ENCODE data around the gene BMPR1B. TPM values are rescaled to one million over a fixed set of nuclear protein-coding genes. Genes with fewer than 3 reads are reported as not detected.

Gene BMPR1B
- total RNA-seq (2022; extraction: Qiagen RNA extraction; ENCODE audit: low read depth) = 6.8 to 10.0 TPM (median 7.9 TPM) in 5 replicates

DNA sequence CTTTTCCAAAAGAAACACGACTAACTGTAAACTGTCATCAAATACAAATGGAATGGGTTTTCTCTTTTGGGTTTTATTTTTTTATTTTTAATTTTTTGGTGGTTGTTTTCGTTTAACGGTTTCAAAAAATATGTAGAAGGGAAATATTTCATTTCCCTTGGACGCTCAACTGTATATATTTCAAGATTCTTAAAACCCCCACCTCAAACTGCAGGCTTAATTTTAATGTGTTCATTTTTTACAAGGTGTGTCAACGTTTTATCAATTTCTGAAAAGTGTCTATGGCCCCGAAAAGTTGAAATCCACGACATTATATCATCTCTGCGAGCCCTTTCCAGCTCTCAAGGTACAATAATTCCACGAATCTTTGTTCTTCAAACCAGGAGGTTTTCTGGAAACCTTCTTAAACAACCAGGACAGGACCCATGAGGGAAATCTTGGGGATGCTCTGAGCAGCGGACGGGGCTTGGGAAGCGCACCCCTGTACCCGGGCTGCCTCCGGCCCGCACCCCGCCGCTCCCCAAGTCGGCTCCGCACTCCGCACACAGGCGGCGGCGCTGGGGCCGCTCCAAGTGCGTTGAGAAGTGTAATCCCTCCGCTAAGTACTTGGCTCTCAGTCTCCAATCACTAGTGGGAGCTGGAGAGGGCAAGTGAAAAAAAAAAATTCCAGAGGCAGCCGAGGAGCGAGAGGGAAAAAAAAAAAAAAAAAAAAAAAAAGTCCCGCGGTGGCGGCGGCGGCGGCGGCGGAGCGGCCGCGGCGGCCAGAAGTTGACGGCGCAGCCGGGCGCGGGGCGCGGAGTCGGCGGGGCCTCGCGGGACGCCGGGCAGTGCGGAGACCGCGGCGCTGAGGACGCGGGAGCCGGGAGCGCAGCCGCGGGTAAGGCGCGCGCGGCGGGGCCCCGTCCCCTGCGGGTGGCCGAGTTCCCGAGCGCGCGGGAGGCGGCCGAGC lies at the start of gene BMPR1B:
BMPR1B (plus strand) TSS at position 764 of the 949 bp plus-strand sequence. CDS start 346,470 bp downstream, outside the sequence.

All from A549 treated with DMSO at 1 μM for 4 hours (cell line).